ENCODE data around the gene NUP153.

The NUP153 gene

DNA sequence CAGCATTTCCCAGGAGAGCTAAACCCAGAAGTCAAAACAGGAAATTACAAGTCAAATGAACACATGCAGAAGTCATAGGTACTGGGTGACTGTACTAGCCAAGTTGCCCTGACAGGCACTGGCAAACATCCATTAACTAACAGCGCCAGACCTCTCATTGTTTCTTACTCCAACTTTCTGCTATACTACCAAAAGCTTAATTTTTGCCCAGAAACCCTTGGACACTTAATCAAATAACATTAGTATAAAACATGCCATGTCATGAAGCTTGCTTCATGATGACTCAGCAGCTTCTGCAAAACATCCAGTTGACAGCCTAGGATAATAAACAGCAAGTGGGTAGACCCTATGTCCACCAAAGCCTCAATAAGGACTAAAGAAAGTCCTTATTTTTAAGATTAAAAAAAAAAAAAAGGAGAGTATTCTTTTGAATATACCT, 3.5 kb downstream of the NUP153 start:
- no peak for DNase-seq (ENCODE audit: insufficient read length, low spot score)
- no peak for TF ChIP-seq POLR2A (IDR thresholded peaks at IDR 0.05; ENCODE audit: low read depth, low read length)
- peak; percentile 88 for FAIRE-seq

GRCh38 chr6:17700421-17701416, 6.0 kb downstream of the NUP153 start:
- DNase-seq (ENCODE audit: insufficient read length, low spot score) (no peak), FAIRE-seq (no peak)
- TF ChIP-seq POLR2A (IDR thresholded peaks at IDR 0.05; ENCODE audit: low read depth, low read length): no peak

GRCh38 chr6:17691925-17692538, 14.7 kb downstream of the NUP153 start:
- TF ChIP-seq POLR2A (IDR thresholded peaks at IDR 0.05; ENCODE audit: low read depth, low read length): no peak
- no peak for DNase-seq (ENCODE audit: insufficient read length, low spot score)
- no peak for FAIRE-seq

GRCh38 chr6:17688481-17688880, 18.2 kb downstream of the NUP153 start:
- no peak for FAIRE-seq
- no peak for TF ChIP-seq POLR2A (IDR thresholded peaks at IDR 0.05; ENCODE audit: low read depth, low read length)

DNA sequence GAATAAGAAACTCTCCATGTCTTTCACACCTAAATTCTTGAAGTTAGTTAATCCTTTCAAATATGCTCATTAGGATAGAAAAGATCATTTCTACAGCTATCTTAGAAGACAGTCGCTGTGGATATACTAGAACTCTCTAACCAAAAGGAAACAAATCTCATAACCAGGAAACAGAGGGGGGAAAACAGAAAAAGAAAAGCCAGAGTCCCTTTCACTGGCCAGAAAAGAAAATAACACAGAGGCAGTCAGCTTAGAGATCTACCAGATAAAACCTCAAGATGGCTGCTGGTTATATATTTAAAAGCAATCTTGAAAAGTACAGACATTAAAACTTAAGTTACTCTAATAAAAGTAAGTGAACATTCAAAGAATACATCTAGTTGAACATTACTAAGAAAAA, 19.6 kb downstream of the NUP153 start:
- TF ChIP-seq POLR2A (IDR thresholded peaks at IDR 0.05; ENCODE audit: low read depth, low read length): no peak
- FAIRE-seq: no peak
- no peak for DNase-seq (ENCODE audit: insufficient read length, low spot score)

More at GRCh38 chr6:17688481-17688880, 18.2 kb downstream of the NUP153 start:
- DNase-seq (ENCODE audit: insufficient read length, low spot score): no peak

- DNase-seq (ENCODE audit: insufficient read length, low spot score): no peak
- peak; percentile 20 for FAIRE-seq
- TF ChIP-seq POLR2A (IDR thresholded peaks at IDR 0.05; ENCODE audit: low read depth, low read length): no peak
These were observed 22.6 kb downstream of the NUP153 start for GRCh38 chr6:17684134-17684533.

GRCh38 chr6:17683428-17683827, 23.3 kb downstream of the NUP153 start:
- no peak for FAIRE-seq
- DNase-seq (ENCODE audit: insufficient read length, low spot score): no peak
- TF ChIP-seq POLR2A (IDR thresholded peaks at IDR 0.05; ENCODE audit: low read depth, low read length): no peak

GRCh38 chr6:17679726-17680125, 27.0 kb downstream of the NUP153 start:
- FAIRE-seq (no peak), DNase-seq (ENCODE audit: insufficient read length, low spot score) (no peak)

GRCh38 chr6:17677602-17678001, 29.1 kb downstream of the NUP153 start:
- FAIRE-seq: no peak
- TF ChIP-seq POLR2A (IDR thresholded peaks at IDR 0.05; ENCODE audit: low read depth, low read length): no peak
- DNase-seq (ENCODE audit: insufficient read length, low spot score): no peak

More at GRCh38 chr6:17679726-17680125, 27.0 kb downstream of the NUP153 start:
- TF ChIP-seq POLR2A (IDR thresholded peaks at IDR 0.05; ENCODE audit: low read depth, low read length): no peak

- no peak for TF ChIP-seq POLR2A (IDR thresholded peaks at IDR 0.05; ENCODE audit: low read depth, low read length)
- DNase-seq (ENCODE audit: insufficient read length, low spot score) (no peak), FAIRE-seq (peak; percentile 74)
These were observed 33.0 kb downstream of the NUP153 start for GRCh38 chr6:17673543-17674254.

DNA sequence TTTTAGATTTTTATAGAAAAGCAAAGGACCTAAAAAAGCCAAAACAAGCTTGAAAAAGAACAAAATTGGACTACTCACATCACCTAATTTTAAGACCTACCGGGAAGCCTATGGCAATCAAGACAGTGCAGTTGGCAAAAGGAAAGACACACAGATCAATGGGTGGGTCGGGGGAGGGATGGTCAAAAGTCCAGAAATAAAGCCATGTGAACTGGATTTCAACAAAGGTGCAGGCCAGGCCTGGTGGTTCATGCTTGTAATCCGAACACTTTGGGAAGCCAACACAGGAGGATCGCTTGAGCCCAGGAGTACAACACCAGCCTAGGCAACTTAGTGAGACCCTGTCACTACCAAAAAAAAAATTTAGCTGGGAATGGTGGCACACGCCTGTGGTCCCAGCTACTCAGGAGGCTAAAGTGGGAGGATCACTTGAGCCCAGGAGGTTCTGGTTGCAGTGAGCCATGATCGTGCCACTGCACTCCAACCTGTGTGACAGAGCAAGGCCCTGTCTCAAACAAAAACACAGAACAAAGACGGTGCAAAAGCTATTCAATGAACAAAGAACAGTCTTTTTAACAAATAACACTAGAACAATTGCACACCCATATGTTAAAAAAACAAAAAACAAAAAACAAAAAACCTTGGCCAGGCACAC, 34.5 kb downstream of the NUP153 start:
- FAIRE-seq (no peak), DNase-seq (ENCODE audit: insufficient read length, low spot score) (no peak)
- no peak for TF ChIP-seq POLR2A (IDR thresholded peaks at IDR 0.05; ENCODE audit: low read depth, low read length)

- TF ChIP-seq POLR2A (IDR thresholded peaks at IDR 0.05; ENCODE audit: low read depth, low read length): no peak
- FAIRE-seq (peak; percentile 38), DNase-seq (ENCODE audit: insufficient read length, low spot score) (no peak)
These were observed 40.1 kb downstream of the NUP153 start for GRCh38 chr6:17666646-17667045.

GRCh38 chr6:17665132-17665531, 41.6 kb downstream of the NUP153 start:
- no peak for DNase-seq (ENCODE audit: insufficient read length, low spot score)
- TF ChIP-seq POLR2A (IDR thresholded peaks at IDR 0.05; ENCODE audit: low read depth, low read length): no peak
- FAIRE-seq: no peak

Data from H54 (cell line).